G401.6 (cell line): ENCODE results near the gene TNRC6B.
"Not testable (repeated sequence)": the region's sequence is repeated elsewhere in the genome, so short reads cannot be mapped to it uniquely, and the experiment has no call there.

ENCODE experiments used
- FAIRE-seq: peaks from 2 replicates; lab custom pipeline; 2012; peaks lifted over from hg19 to GRCh38; lab: Jason Lieb, UNC

TNRC6B gene

GRCh38 chr22:40177738-40178416 is at the start of gene TNRC6B:
TSS of gene TNRC6B (plus strand) at chr22:40177925. CDS start at chr22:40178136, 211 bp downstream.
- FAIRE-seq: peak; percentile 99

- no peak for FAIRE-seq
Measured at GRCh38 chr22:40128989-40129388, 48.7 kb upstream of the TNRC6B start.

GRCh38 chr22:40137132-40137531 is 40.6 kb upstream of the TNRC6B start:
- FAIRE-seq: no peak

GRCh38 chr22:40138866-40139265 is 38.9 kb upstream of the TNRC6B start:
- no peak for FAIRE-seq

GRCh38 chr22:40147388-40148176 is 30.1 kb upstream of the TNRC6B start:
- no peak for FAIRE-seq

- FAIRE-seq: no peak
Measured at GRCh38 chr22:40153192-40153591, 24.5 kb upstream of the TNRC6B start.

- peak; percentile 88 for FAIRE-seq
Measured at GRCh38 chr22:40153705-40154104, 24.0 kb upstream of the TNRC6B start.

- FAIRE-seq: no peak
Measured at GRCh38 chr22:40156001-40156516, 21.7 kb upstream of the TNRC6B start.

- FAIRE-seq: not testable (repeated sequence)
Measured at GRCh38 chr22:40156682-40157081, 21.0 kb upstream of the TNRC6B start.

GRCh38 chr22:40157330-40157945 is 20.3 kb upstream of the TNRC6B start:
- no peak for FAIRE-seq

GRCh38 chr22:40161194-40161593 is 16.5 kb upstream of the TNRC6B start:
- FAIRE-seq: no peak

- not testable (repeated sequence) for FAIRE-seq
Measured at GRCh38 chr22:40165537-40165936, 12.2 kb upstream of the TNRC6B start.

- no peak for FAIRE-seq
Measured at GRCh38 chr22:40175611-40176244, 2.0 kb upstream of the TNRC6B start.

GRCh38 chr22:40176921-40177737 is 596 bp upstream of the TNRC6B start:
- peak; percentile 98 for FAIRE-seq

- FAIRE-seq: peak; percentile 63
Measured at GRCh38 chr22:40178417-40179409, 988 bp downstream of the TNRC6B start.

GRCh38 chr22:40179526-40179925 is 1.8 kb downstream of the TNRC6B start:
- FAIRE-seq: no peak

- no peak for FAIRE-seq
Measured at GRCh38 chr22:40180403-40180802, 2.7 kb downstream of the TNRC6B start.

GRCh38 chr22:40181323-40181722 is 3.6 kb downstream of the TNRC6B start:
- no peak for FAIRE-seq

GRCh38 chr22:40182231-40182835 is 4.6 kb downstream of the TNRC6B start:
- no peak for FAIRE-seq

- FAIRE-seq: no peak
Measured at GRCh38 chr22:40183029-40183581, 5.4 kb downstream of the TNRC6B start.
